Body of pancreas (tissue), 4 donors: ENCODE data around the gene SMURF2. TPM values are rescaled to one million over a fixed set of nuclear protein-coding genes. Genes with fewer than 3 reads are reported as not detected.

Source experiments
- ATAC-seq: fragments of 150-250 bp; one replicate; pipeline ENCODE4 v1.9.1; 2016
- DNase-seq, 4 donors: peaks; one replicate each; pipeline ENCODE4 v3.0.0-alpha.2; 2019
- H3K27ac ChIP-seq, 4 donors: fragments of 200-600 bp; sonication (generic); 1 replicate in 3 of 4; 2 replicates in 1 of 4; pipeline versions ENCODE4 v1.5.1 to v1.6.1; 2016 to 2019; ENCODE audit warnings: mild to moderate bottlenecking in 1 of 4, mixed read lengths in 1 of 4, moderate library complexity in 1 of 4
- H3K27me3 ChIP-seq, 2 donors: fragments of 200-600 bp; sonication (generic); one replicate each; pipeline ENCODE4 v1.6.0; 2016; ENCODE audit warnings: mild to moderate bottlenecking in 1 of 2
- H3K36me3 ChIP-seq, 2 donors: fragments of 200-600 bp; sonication (generic); replicated peaks in 1 of 2; 2 replicates each; pipeline ENCODE4 v1.5.1; 2016; ENCODE audit warnings: low read depth in 2 of 2; ENCODE audit not compliant: insufficient read depth in 1 of 2
- H3K4me1 ChIP-seq: fragments of 200-600 bp; sonication (generic); one replicate; pipeline ENCODE4 v1.6.0; 2016
- H3K4me3 ChIP-seq, 2 donors: fragments of 200-600 bp; sonication (generic); 1 replicate in 1 of 2; 2 replicates in 1 of 2; pipeline ENCODE4 v1.5.1; 2016 to 2019
- H3K9me3 ChIP-seq, 3 donors: fragments of 200-600 bp; sonication (generic); 1 replicate in 2 of 3; 2 replicates in 1 of 3; pipeline ENCODE4 v1.5.1; 2016
- POLR2A ChIP-seq, 3 donors: fragments of 450-650 bp; IDR thresholded peaks; one replicate each; pipeline ENCODE4 v1.6.1; 2016; ENCODE audit warnings: antibody characterized with exemption in 3 of 3, mild to moderate bottlenecking in 2 of 3
- WGBS, 2 donors: methylation state at CpG; one replicate each; pipeline ENCODE4 v1.1.5; 2017; 5-methylcytosine and 5-hydroxymethylcytosine counted together
- intact Hi-C: fragments of 100-400 bp; cut with DNase I; formaldehyde crosslinking; loops from one replicate; pipeline ENCODE4 v1.15.1; 2023
- total RNA-seq, 2 donors: library from RNA; depleted of rRNA; stranded (reverse); fragments of >200 nt; gene quantifications; one replicate each; pipeline ENCODE4 v1.1.0, GENCODE V29; 2016
- TF ChIP-seq, protein P1 (sequence below), 7 experiments: fragments of 450-650 bp in 4 of 7; fragments of 200-600 bp in 3 of 7; sonication (generic) in 3 of 7; IDR thresholded peaks; one replicate each; pipeline ENCODE4 v1.5.1; 2016 to 2019; ENCODE audit warnings: antibody characterized with exemption in 7 of 7

SMURF2 gene
- total RNA-seq, 2 donors from 2014 or later = 10.6 to 15.5 TPM

DNA sequence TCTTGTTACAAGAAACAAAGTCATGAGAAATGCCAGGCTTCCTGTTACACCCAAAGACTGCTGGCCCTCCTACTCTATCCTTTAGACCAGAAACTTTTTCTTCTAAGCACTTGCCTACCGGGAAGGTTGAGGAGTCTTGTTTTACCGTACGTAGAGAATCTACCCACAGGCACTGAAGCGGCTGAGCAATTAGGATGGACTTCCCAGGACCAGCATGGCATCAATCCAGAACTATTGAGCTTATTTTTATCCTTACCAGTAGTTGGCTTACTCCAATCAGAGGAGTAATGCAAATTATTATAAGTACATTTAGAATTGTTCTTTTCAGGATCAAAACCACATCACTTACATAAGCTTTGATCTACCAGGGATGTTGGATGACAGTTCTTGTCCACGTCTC lies 129.7 kb downstream of the SMURF2 start:
- no peak for DNase-seq
- Histone ChIP-seq H3K27ac (no peak overlapping the region), H3K9me3 (no peaks in the 10 kb centered on the region), H3K4me1 (no peaks in the 10 kb centered on the region), H3K36me3 (peaks cover 0 to 62% of the 10 kb centered on the region in 2 donors), H3K27me3 (no peaks in the 10 kb centered on the region), H3K4me3 (no peak overlapping the region)
- no peak for ATAC-seq
- 85 to 92% methylated on average over 5 of the region's 5 CpGs for WGBS, 2 donors
- intact Hi-C loops = no loop called here
- TF ChIP-seq, protein P1, sequence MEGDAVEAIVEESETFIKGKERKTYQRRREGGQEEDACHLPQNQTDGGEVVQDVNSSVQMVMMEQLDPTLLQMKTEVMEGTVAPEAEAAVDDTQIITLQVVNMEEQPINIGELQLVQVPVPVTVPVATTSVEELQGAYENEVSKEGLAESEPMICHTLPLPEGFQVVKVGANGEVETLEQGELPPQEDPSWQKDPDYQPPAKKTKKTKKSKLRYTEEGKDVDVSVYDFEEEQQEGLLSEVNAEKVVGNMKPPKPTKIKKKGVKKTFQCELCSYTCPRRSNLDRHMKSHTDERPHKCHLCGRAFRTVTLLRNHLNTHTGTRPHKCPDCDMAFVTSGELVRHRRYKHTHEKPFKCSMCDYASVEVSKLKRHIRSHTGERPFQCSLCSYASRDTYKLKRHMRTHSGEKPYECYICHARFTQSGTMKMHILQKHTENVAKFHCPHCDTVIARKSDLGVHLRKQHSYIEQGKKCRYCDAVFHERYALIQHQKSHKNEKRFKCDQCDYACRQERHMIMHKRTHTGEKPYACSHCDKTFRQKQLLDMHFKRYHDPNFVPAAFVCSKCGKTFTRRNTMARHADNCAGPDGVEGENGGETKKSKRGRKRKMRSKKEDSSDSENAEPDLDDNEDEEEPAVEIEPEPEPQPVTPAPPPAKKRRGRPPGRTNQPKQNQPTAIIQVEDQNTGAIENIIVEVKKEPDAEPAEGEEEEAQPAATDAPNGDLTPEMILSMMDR (IDR thresholded peaks at IDR 0.05) = no peak

DNA sequence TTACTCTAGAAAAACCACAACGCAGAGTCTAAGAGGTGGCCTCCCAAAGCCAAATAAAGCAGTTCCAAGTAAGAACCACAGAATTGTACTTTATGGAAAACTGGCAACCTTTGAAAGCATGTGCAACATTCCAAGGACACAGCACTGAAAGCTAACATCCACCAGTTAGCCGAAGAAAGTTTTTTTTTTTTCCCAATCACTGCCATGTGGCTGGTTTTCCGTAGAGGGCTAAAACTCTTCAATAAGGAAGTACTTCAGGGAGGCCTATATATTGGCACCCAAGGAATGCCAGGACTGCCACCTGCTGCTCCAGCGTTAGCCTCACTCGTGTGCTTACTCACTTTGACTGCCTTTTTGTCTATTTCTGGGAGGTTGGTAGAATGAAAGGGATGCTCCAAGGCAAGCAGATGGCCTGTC lies 130.1 kb downstream of the SMURF2 start:
- no peak overlapping the region for H3K27ac ChIP-seq
- H3K9me3 ChIP-seq = no peaks in the 10 kb centered on the region
- no peak for ATAC-seq
- H3K27me3 ChIP-seq = no peaks in the 10 kb centered on the region
- no peaks in the 10 kb centered on the region for H3K4me1 ChIP-seq
- no peak for TF ChIP-seq POLR2A (IDR thresholded peaks at IDR 0.05)
- TF ChIP-seq, protein P1 (IDR thresholded peaks at IDR 0.05) = no peak
- DNase-seq = no peak
- no peak overlapping the region for H3K4me3 ChIP-seq
- peaks cover 0 to 62% of the 10 kb centered on the region in 2 donors for H3K36me3 ChIP-seq
- 29 to 31% methylated on average over 5 of the region's 5 CpGs for WGBS, 2 donors
- intact Hi-C loops = no loop called here

GRCh38 chr17:64529221-64529620 lies 132.9 kb downstream of the SMURF2 start:
- intact Hi-C loops = no loop called here
- no peaks in the 10 kb centered on the region for H3K9me3 ChIP-seq
- no peaks in the 10 kb centered on the region for H3K4me1 ChIP-seq
- TF ChIP-seq POLR2A (IDR thresholded peaks at IDR 0.05) = no peak
- TF ChIP-seq, protein P1 (IDR thresholded peaks at IDR 0.05) = no peak
- peaks cover 0 to 54% of the 10 kb centered on the region in 2 donors for H3K36me3 ChIP-seq
- ATAC-seq = no peak
- 95 to 97% methylated on average over 5 of the region's 5 CpGs for WGBS, 2 donors
- no peak overlapping the region for H3K4me3 ChIP-seq
- H3K27ac ChIP-seq = no peak overlapping the region
- no peak for DNase-seq
- H3K27me3 ChIP-seq = no peaks in the 10 kb centered on the region

DNA sequence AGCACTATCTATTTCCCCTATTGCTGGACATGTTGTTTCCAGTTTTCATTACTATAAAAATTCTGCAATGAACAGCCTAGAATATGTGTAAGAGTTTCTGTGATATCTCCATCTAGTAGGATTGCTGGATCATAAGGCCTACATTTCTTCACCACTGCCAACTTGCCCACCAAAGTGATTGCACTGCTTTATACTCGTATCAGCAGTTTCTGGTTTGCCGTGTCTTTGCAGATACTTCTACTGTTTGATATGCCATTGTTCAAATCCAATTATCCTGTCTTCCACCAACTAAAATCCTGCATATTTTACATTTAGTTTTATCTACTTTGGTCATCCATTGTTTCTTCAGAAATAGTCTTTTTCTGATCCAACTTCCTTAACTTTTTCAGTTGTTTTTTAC lies 134.2 kb downstream of the SMURF2 start:
- intact Hi-C loops = no loop called here
- TF ChIP-seq, protein P1 (IDR thresholded peaks at IDR 0.05) = no peak
- no peak for TF ChIP-seq POLR2A (IDR thresholded peaks at IDR 0.05)
- peaks cover 0 to 56% of the 10 kb centered on the region in 2 donors for H3K36me3 ChIP-seq
- H3K4me1 ChIP-seq = no peaks in the 10 kb centered on the region
- 89 to 91% methylated on average over 2 of the region's 2 CpGs for WGBS, 2 donors
- H3K4me3 ChIP-seq = no peak overlapping the region
- no peak for DNase-seq
- ATAC-seq = no peak
- no peak overlapping the region for H3K27ac ChIP-seq
- H3K27me3 ChIP-seq = no peaks in the 10 kb centered on the region
- H3K9me3 ChIP-seq = no peaks in the 10 kb centered on the region

DNA sequence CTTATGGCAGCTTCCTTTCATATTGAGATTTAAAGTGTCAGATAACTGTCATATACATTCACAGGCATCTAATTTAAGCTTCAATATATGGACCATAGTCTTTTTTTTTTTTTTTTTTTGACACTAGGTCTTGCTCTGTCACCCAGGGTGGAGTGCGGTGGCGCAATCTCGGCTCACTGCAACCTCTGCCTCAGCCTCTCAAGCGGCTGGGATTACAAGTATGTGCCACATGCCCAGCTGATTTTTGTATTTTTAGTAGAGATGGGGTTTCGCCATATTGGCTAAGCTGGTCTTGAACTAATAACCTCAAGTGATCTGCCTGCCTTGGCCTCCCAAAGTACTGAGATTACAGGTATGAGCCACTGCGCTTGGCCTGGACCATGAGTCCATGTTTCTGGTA lies 141.7 kb downstream of the SMURF2 start:
- Histone ChIP-seq H3K36me3 (peaks cover 0 to 28% of the 10 kb centered on the region in 2 donors), H3K4me1 (no peaks in the 10 kb centered on the region), H3K4me3 (no peak overlapping the region), H3K27ac (no peak overlapping the region), H3K27me3 (no peaks in the 10 kb centered on the region), H3K9me3 (no peaks in the 10 kb centered on the region)
- ATAC-seq (no peak), DNase-seq (no peak)
- TF ChIP-seq, protein P1 (IDR thresholded peaks at IDR 0.05) = no peak
- no peak for TF ChIP-seq POLR2A (IDR thresholded peaks at IDR 0.05)
- intact Hi-C loops = no loop called here
- 89 to 91% methylated on average over 6 of the region's 6 CpGs for WGBS, 2 donors
